Posterior cingulate gyrus (tissue), 11 donors: ENCODE measurements around the gene CTIF.

ENCODE experiments used
- DNase-seq, 10 donors: peaks; one replicate each; pipeline versions ENCODE4 v3.0.0 to v3.0.0-alpha.2; 2020 to 2021; ENCODE audit warnings: mixed read lengths in 3 of 10
- intact Hi-C: fragments of 100-400 bp; cut with DNase I; formaldehyde crosslinking; loops from one replicate; pipeline ENCODE4 v1.15.1; 2023

Gene CTIF

GRCh38 chr18:48899558-48900174, 360.8 kb downstream of the CTIF start:
- intact Hi-C loops = no loop called here
- no peak for DNase-seq

- intact Hi-C loops = no loop called here
Measured at GRCh38 chr18:48900469-48900868, 361.6 kb downstream of the CTIF start.

DNA sequence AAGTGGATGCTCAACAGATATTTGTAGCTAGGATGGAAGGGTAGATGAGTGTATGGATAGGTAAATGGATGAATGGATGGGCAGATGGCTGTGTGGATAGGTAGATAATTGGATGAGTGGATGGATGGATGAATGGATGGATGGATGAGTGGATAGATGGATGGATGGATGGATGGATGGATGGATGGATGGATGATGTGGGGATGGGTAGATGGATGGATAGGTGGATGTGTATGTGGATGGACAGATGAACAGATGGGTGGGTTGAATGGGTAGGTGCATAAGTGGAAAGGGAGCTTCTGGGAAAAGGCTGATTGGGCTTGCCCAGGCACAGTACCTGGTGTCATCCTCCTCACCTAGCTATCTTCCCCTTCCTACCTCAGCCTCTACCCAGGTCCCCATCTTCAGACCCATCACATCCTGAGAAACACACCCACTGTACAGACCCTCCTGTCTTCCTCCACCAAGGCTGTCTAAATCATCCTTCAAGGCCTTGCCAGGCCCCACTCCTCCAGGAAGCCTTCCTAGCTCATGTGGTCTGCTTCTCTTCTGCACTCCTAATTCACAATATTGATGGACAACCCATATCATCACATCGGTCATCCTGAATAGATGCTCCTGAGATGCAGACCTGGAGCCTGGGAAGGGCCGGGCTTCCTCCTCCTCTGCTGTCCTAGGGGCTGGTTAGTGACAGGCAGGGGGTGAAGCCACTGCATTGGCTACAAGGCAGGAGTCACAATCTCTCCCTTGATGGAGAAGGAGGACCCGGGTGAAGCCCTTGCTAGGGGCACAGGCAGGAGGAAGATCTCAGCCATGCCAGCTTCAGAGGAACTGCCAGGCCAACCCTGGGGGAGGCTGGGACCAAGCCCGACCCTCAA, 362.6 kb downstream of the CTIF start:
- no peak for DNase-seq
- intact Hi-C loops = no loop called here

More at GRCh38 chr18:48900469-48900868, 361.6 kb downstream of the CTIF start:
- DNase-seq = no peak

DNA sequence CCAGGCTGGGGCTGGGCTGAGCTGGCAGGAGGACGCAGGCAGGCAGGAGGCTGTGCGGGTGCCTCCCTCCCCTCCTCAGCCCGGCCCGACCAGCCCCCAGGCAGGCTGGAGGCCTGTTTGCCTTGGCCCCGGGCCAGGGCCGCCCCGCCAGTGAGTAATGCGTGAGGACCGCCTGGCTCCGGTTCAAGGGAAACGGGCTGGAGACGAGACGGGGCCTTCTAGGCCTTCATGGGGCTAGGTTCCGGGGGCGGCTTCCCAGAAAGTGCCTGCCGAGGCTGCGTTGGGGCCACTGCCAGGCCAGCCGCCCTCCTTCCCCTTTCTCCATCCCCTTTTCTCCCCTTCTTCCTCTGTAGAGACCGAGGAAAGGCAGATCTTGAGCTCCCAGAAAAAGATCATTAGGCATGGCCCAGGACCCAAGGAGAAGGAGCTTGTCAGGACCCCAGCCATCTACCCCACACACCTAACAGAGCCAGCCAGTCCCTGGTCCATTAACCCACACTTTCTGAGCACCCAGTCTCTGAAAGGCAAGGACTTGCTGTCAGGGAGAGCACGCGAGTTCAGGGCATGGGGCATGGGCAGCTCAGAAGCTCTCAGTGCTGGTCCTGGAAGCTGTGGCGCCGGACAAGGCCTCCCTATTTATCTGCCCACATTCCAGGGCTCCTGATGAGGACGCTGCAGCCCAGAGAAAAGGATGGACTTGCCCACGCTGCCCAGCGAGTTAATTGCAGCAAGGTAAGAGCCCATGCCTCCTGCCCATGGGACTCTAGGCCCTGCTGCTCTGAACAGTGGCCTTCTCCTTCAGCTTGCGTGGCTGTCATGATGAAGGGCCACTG, 363.4 kb downstream of the CTIF start:
- intact Hi-C loops = no loop called here
- peak in 8 of 10 donors; percentile 33 to 94 (median 62) for DNase-seq

GRCh38 chr18:48902856-48903601, 364.2 kb downstream of the CTIF start:
- DNase-seq = peak in 1 of 10 donors; percentile 79
- intact Hi-C loops = no loop called here

DNA sequence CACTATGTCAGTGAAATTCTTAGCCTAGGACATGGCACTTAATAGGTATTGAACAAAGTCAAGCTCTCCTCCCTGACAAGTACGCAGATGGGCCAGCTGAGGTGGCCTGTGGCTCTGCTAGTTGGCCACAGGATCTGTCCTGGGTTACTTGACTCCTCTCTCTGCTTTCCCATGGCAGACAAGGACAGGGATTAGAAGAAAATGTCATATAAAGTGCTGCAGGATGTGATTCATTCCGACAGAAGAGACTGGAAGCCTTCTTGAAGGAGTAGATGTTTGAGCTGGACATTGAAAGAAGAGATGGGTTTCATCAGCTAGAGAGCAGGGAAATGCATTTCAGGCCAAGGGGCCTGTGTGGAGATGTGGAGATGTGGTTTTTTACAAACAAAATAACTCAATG, 365.3 kb downstream of the CTIF start:
- DNase-seq = no peak
- intact Hi-C loops = no loop called here

GRCh38 chr18:48904847-48905394, 366.1 kb downstream of the CTIF start:
- intact Hi-C loops = no loop called here
- peak in 1 of 10 donors; percentile 3 for DNase-seq

DNA sequence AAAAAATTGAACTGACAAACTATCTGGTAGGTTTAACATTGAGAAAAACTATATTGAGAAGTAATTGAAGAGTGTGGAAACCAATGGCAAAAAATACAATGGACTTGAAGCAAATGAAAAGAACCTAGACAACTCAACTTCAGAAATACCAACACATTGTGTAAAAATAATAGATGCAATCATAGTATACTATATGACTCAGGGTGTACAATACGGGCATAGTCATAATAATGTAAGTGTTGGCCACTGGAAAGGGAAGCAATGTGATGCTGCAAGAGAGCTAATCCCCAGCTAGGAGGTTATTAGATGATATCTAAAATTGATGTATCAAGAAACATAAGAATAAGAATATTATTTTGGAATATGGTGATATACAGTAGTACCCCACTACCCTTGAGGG, 366.7 kb downstream of the CTIF start:
- intact Hi-C loops = no loop called here
- no peak for DNase-seq

- no peak for DNase-seq
- intact Hi-C loops = no loop called here
Measured at GRCh38 chr18:48908916-48909315, 370.1 kb downstream of the CTIF start.

GRCh38 chr18:48909721-48910120, 370.9 kb downstream of the CTIF start:
- intact Hi-C loops = no loop called here
- no peak for DNase-seq

GRCh38 chr18:48910972-48911545, 372.2 kb downstream of the CTIF start:
- peak in 1 of 10 donors; percentile 70 for DNase-seq
- intact Hi-C loops = no loop called here
